ENCODE results near the gene RTL5. TPM values are rescaled to one million over a fixed set of nuclear protein-coding genes. Genes with fewer than 3 reads are reported as not detected.

The RTL5 gene
- polyA plus RNA-seq, 1 of the 3 experiments (the other 2 are of a cell fraction), result 1.8 TPM

DNA sequence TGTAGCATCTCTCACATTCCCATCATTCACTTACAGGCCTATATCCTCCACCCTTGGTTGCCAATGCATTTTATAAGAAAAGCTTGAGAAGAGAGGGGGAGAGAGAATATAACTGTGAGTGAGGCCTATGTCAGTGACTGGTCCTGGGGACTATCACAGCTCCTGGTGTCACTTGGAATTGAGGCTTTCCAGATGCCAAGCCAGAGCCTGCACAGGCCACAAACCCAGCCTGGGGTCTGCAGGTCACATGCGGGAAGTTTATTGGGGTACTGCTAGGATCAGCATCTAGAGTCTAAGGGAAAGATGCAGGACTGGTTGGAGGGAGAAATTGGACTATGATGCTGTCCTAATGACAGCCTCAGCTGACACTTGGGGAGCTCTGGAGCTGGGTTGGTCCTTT lies 47.6 kb downstream of the RTL5 start:
- WGBS (ENCODE audit: low lambda C conversion rate), result 100% methylated on average over 1 of the region's 1 CpG
- ChIA-PET POLR2A (interaction anchor here (1.1 to 2.2 kb wide), 4 partner anchors 10 to 42 kb away, joined by 4 to 7 read pairs (median 6); no protein-coding TSS in a partner anchor), CTCF (interaction anchor here (0.6 to 6.0 kb wide), 10 partner anchors 11 to 97 kb away, joined by 3 to 35 read pairs (median 4); partner anchors contain the start of gene PIN4)
- Histone ChIP-seq H3K9ac (no peak overlapping the region), H2AFZ (ENCODE audit: low read depth) (no peak overlapping the region), H4K20me1 (ENCODE audit: insufficient read depth) (no peaks in the 10 kb centered on the region), H3K9me3 (no peaks in the 10 kb centered on the region), H3F3A (replicated peaks; ENCODE audit: insufficient read depth) (no peaks in the 10 kb centered on the region), H3K36me3 (replicated peaks in 1 of 2; ENCODE audit: control insufficient read depth in 1 of 2, insufficient read depth in 2 of 2, low read length in 1 of 2) (no peaks in the 10 kb centered on the region), H3K9me2 (no peaks in the 10 kb centered on the region), H3K4me3 (ENCODE audit: low read depth in 2 of 2, low read length in 1 of 2) (no peak overlapping the region), H3K4me2 (no peak overlapping the region), H3K4me1 (ENCODE audit: control insufficient read depth in 1 of 2, insufficient read depth in 2 of 2, low read depth in 1 of 2, low read length in 1 of 2) (peaks cover 0 to 55% of the 10 kb centered on the region in 2 experiments; a peak in 2 of 4 replicates), H3K79me2 (ENCODE audit: insufficient read depth) (no peaks in the 10 kb centered on the region), H3K27me3 (ENCODE audit: insufficient read depth) (peaks cover 5% of the 10 kb centered on the region), H3K27ac (ENCODE audit: low read depth in 2 of 2, low read length in 1 of 2) (peak overlapping the region in 1 of 2 experiments; percentile 95; a peak in 2 of 4 replicates)
- TF ChIP-seq, protein P1, sequence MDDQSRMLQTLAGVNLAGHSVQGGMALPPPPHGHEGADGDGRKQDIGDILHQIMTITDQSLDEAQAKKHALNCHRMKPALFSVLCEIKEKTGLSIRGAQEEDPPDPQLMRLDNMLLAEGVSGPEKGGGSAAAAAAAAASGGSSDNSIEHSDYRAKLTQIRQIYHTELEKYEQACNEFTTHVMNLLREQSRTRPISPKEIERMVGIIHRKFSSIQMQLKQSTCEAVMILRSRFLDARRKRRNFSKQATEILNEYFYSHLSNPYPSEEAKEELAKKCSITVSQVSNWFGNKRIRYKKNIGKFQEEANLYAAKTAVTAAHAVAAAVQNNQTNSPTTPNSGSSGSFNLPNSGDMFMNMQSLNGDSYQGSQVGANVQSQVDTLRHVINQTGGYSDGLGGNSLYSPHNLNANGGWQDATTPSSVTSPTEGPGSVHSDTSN (IDR thresholded peaks at IDR 0.05), result no peak
- TF ChIP-seq EP300 (IDR thresholded peaks at IDR 0.05; ENCODE audit: borderline replicate concordance in 1 of 2, low read depth in 1 of 2, low read length in 1 of 2), result peak in 1 of 2 experiments; percentile 59; a peak in 1 of 4 replicates
- peak; percentile 51 for DNase-seq

DNA sequence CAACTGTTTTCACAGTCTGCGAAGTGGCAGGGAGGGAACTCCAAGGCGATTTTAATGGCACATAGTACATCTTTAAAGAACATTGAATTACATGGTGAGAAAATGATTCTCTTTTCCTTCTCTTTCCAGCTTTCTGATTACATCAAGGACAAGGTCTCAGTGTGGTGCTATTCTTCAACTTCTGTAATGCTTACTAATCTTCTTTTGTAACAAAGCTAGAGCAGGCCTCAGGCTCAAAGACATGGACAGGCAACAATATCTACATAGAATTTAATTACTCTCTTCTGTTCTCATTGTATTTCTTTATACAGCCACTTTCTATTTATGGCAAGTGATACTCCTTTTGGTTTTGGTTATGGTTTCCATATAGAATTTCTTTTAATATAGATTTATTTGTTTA lies 48.4 kb downstream of the RTL5 start:
- H3K4me1 ChIP-seq (ENCODE audit: control insufficient read depth in 1 of 2, insufficient read depth in 2 of 2, low read depth in 1 of 2, low read length in 1 of 2), result peaks cover 0 to 55% of the 10 kb centered on the region in 2 experiments; a peak in 2 of 4 replicates
- no peaks in the 10 kb centered on the region for H3K36me3 ChIP-seq (replicated peaks in 1 of 2; ENCODE audit: control insufficient read depth in 1 of 2, insufficient read depth in 2 of 2, low read length in 1 of 2)
- H3K27ac ChIP-seq (ENCODE audit: low read depth in 2 of 2, low read length in 1 of 2), result peak overlapping the region in 1 of 2 experiments; percentile 95; a peak in 2 of 4 replicates
- no peak overlapping the region for H2AFZ ChIP-seq (ENCODE audit: low read depth)
- WGBS (ENCODE audit: low lambda C conversion rate), result 60% methylated on average over 2 of the region's 2 CpGs
- H3K79me2 ChIP-seq (ENCODE audit: insufficient read depth), result no peaks in the 10 kb centered on the region
- no peak overlapping the region for H3K9ac ChIP-seq
- POLR2A ChIA-PET, result interaction anchor here (1.6 to 2.2 kb wide), 3 partner anchors 11 to 32 kb away, joined by 4 to 7 read pairs (median 6); no protein-coding TSS in a partner anchor
- TF ChIP-seq FOSL2 (IDR thresholded peaks at IDR 0.05; ENCODE audit: borderline replicate concordance, low read depth), result no peak
- no peak for TF ChIP-seq YY1 (IDR thresholded peaks at IDR 0.05; ENCODE audit: low read depth)
- TF ChIP-seq TAF1 (IDR thresholded peaks at IDR 0.05; ENCODE audit: borderline replicate concordance, low read depth, low read length), result no peak
- TF ChIP-seq NRF1 (IDR thresholded peaks at IDR 0.05; ENCODE audit: low read depth, low read length), result no peak
- no peak for TF ChIP-seq TEAD4 (IDR thresholded peaks at IDR 0.05; ENCODE audit: borderline replicate concordance, insufficient read depth)
- TF ChIP-seq, protein P1 (IDR thresholded peaks at IDR 0.05), result no peak
- TF ChIP-seq RCOR1 (IDR thresholded peaks at IDR 0.05; ENCODE audit: low read length), result no peak
- peaks cover 5% of the 10 kb centered on the region for H3K27me3 ChIP-seq (ENCODE audit: insufficient read depth)
- no peaks in the 10 kb centered on the region for H3K9me2 ChIP-seq
- DNase-seq, result no peak
- H3K9me3 ChIP-seq, result no peaks in the 10 kb centered on the region
- H3F3A ChIP-seq (replicated peaks; ENCODE audit: insufficient read depth), result no peaks in the 10 kb centered on the region
- H3K4me2 ChIP-seq, result no peak overlapping the region
- H4K20me1 ChIP-seq (ENCODE audit: insufficient read depth), result no peaks in the 10 kb centered on the region
- CTCF ChIA-PET, result interaction anchor here (0.9 to 6.0 kb wide), 11 partner anchors 11 to 65 kb away, joined by 3 to 35 read pairs (median 5); no protein-coding TSS in a partner anchor
- H3K4me3 ChIP-seq (ENCODE audit: low read depth in 2 of 2, low read length in 1 of 2), result no peak overlapping the region
